ENCODE results near the gene FAM200C.
"Not testable (repeated sequence)": the region's sequence is repeated elsewhere in the genome, so short reads cannot be mapped to it uniquely, and the experiment has no call there.

Gene FAM200C

DNA sequence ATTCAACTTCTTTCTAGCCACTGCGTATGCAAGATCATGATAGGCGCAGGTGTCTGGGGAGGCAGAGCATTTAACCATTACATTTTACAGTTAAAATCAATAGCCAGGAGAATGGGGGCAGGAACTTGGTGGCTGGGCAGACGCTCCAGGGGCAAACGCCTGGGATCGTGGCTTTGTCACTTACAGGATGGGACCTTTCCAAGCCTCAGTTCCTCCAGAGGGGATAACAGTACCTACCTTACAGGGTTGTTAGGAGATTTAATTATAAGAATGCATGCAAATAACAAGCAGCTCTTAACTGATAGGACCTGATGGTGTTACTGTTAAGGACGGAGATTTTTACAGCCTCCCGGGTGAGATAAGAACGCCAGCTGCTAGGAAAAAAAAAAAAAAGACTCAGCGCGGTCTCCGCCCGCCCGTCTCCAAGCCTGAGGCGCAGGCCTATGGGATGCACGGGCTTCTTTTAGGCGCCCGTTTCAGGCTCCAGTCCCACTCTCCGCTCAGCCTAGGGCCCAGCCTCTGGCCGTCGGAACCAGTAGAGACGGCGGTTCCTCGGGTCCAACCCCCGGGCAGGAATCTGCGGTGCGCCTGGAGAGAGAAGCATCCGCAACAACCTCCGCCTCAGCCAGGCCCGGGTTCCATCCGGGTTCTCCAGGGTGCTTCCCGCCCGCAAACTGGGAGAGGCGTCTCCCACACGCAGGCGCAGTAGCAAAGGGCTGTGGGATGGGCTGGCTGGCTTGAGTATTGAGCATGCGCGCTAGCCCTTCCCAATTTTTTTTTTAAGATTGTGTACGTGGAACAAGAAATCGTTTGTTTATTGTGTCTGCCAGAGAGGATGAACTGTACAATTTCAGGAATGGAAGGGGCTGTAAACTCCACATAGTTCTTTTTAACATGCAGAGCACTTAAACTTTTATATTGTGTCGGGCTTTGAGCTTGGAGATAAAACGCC is at the start of gene FAM200C:
TSS of gene FAM200C (minus strand) at position 653 of the 952 bp plus-strand sequence. CDS start 4,564 bp downstream, outside the sequence.
- peak; percentile 64 for DNase-seq (ENCODE audit: low read depth)

GRCh38 chr5:160449458-160449857 is 49.6 kb upstream of the FAM200C start:
- DNase-seq (ENCODE audit: low read depth): no peak

GRCh38 chr5:160448886-160449285 is 49.0 kb upstream of the FAM200C start:
- no peak for DNase-seq (ENCODE audit: low read depth)

GRCh38 chr5:160445751-160446150 is 45.9 kb upstream of the FAM200C start:
- no peak for DNase-seq (ENCODE audit: low read depth)

GRCh38 chr5:160445132-160445531 is 45.3 kb upstream of the FAM200C start:
- no peak for DNase-seq (ENCODE audit: low read depth)

- DNase-seq (ENCODE audit: low read depth): no peak
Measured at GRCh38 chr5:160444407-160444806, 44.6 kb upstream of the FAM200C start.

- DNase-seq (ENCODE audit: low read depth): no peak
Measured at GRCh38 chr5:160442824-160443431, 43.1 kb upstream of the FAM200C start.

GRCh38 chr5:160441311-160441781 is 41.5 kb upstream of the FAM200C start:
- no peak for DNase-seq (ENCODE audit: low read depth)

DNA sequence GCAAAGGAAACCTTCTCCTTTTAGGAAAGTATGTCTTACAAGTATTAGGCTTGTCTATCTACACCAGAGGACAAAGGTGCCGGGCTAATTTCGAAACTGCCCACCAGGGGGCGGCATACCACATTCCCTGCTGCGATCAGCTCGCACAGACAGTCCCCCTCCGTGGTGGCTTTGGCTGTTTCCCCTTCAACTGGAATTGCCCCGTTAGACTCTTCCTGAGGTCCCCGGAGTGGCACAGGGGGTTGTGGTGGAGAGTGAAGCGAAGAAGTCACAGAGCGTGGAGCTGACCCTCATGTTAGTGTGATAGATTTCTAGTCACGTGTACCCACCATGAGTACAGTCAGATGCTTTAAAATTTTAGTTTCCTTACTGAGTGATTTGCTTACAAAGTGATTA is 39.3 kb upstream of the FAM200C start:
- DNase-seq (ENCODE audit: low read depth): no peak

- no peak for DNase-seq (ENCODE audit: low read depth)
Measured at GRCh38 chr5:160438316-160439204, 38.7 kb upstream of the FAM200C start.

- no peak for DNase-seq (ENCODE audit: low read depth)
Measured at GRCh38 chr5:160437271-160437670, 37.4 kb upstream of the FAM200C start.

GRCh38 chr5:160436661-160437060 is 36.8 kb upstream of the FAM200C start:
- not testable (repeated sequence) for DNase-seq (ENCODE audit: low read depth)

GRCh38 chr5:160436017-160436416 is 36.2 kb upstream of the FAM200C start:
- DNase-seq (ENCODE audit: low read depth): no peak

DNA sequence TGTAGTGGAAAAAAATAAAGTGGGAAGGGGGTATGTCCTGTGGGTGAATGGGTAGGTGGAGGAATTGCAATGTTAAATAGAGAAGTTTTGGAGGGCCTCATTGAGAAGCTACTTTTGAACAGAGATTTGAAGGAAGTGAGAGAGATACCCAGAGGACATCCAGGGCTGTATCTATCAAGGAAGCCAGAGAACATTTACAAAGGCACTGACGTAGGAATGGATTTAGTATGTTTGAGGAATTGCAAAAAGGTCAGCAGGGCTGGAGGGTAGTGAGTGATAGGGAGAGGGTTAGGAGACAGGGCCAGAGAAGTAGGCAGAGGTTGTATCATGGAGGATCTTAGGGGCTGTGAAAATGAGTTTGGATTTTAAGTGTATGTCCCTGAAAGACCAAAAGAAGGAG is 35.7 kb upstream of the FAM200C start:
- DNase-seq (ENCODE audit: low read depth): no peak

DNA sequence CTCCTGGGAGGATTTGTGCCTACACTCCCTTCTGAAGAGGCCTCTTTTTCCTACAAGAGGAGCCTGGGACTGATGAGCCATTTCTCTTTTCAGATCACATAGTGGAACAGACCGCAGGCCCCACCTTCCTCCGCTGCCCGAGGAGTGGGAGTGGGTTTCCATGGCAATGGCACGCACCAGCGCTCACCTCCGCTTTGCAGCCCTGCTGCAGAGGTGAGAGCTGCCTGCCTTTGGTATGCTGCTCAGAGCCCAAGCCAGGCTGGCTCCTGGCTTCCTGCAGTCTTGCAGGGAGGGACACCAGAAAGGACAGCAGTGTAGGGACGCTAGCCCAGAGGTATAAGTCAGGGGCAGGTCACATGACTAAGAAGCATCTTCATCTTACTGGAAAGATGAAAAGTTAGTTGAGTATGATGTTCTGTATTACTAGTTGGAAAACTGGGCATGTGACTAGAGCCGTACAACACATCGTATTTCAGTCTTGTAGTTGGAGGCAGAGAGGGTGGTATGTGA is 34.2 kb upstream of the FAM200C start:
- no peak for DNase-seq (ENCODE audit: low read depth)

DNA sequence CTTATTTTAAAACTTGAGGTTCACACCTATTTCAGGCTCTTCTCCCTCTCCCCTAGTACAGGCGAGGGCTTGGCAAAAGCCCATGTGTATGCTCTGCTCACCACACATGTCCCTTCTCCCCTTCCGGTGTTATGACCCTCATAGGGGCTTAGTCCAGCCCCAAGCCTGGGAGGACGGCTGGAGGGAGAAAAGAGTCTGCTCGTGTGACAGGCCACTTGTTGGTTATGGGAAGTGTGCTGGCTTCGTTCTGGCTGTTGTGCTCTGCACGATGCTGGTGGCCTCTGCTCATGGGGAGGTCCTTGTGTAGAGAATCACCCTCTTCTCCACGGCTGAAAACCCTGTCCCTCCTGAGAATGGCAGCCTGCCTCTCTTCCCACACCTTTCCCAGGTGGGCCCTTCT is 32.9 kb upstream of the FAM200C start:
- no peak for DNase-seq (ENCODE audit: low read depth)

- no peak for DNase-seq (ENCODE audit: low read depth)
Measured at GRCh38 chr5:160432196-160432595, 32.3 kb upstream of the FAM200C start.

DNA sequence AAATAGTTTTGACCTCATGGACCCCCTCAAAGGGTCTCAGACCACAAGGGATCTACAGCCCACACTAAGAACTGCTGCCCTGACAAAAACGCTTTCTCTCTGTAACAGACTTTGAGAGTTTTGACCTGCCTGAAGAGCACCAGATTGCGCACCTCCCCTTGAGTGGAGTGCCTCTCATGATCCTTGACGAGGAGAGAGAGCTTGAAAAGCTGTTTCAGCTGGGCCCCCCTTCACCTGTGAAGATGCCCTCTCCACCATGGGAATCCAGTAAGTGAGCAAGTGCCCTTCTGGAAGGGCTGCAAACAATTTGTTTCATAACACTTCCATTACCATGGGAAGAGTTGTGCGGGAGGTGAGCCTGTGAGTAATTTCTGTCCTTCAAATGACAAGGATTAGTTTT is 27.8 kb upstream of the FAM200C start:
- no peak for DNase-seq (ENCODE audit: low read depth)

DNA sequence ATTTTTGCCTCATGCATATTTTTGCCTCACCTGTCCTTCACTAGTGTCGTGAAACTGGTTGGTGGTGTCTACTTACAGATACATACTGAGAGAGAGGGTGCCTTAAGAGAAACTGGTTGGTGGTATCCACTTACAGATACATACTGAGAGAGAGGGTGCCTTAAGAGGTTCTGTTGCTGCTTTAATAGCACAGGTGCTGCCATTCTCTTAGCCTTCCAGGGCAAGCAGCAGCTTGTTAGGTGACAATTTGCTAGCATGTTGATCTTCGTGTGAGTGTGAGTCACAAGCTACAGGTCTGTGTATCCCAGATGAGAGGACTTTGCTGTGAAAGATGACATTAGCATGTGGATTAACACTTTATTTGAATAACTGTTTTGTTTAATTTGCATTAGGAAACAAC is 23.2 kb upstream of the FAM200C start:
- DNase-seq (ENCODE audit: low read depth): no peak

GRCh38 chr5:160421625-160422258 is 21.9 kb upstream of the FAM200C start, which contains the start of gene PTTG1:
Gene PTTG1 (plus strand): TSS chr5:160421855. CDS start chr5:160422313, 458 bp downstream.
- DNase-seq (ENCODE audit: low read depth): peak; percentile 72

- DNase-seq (ENCODE audit: low read depth): no peak
Measured at GRCh38 chr5:160420331-160420610, 20.4 kb upstream of the FAM200C start.

Measured in GM04503 (cell line).